K562 (cell line): ENCODE measurements around the gene CWF19L2. TPM values are rescaled to one million over a fixed set of nuclear protein-coding genes. Genes with fewer than 3 reads are reported as not detected.
A peak's percentile ranks its signal among the peaks of the same experiment; 100 is the strongest.

Source experiments
- ATAC-seq: fragments of 200-7000 bp; cut with Tn5 transposase; 3 replicates; pipeline ENCODE4 v1.9.1; 2020; ENCODE audit warnings: moderate library complexity
- BruUV-seq: library from RNA; stranded (reverse); fragments of 400-500 nt; replicated peaks from 2 replicates; lab custom pipeline; 2021; lab: Mats Ljungman, UMichigan
- CTCF ChIA-PET: fragments of 300-600 bp; formaldehyde crosslinking; extraction: SDS; loops from one replicate; lab custom pipeline; 2021; ENCODE audit warnings: low intra/inter-chr PET ratio; lab: Yijun Ruan, JAX
- POLR2A ChIA-PET: fragments of 300-600, 350-650 bp; sonication (Branson Sonifier 250); formaldehyde crosslinking; extraction: SDS; loops from one replicate; lab custom pipeline; 2021; ENCODE audit warnings: antibody characterized with exemption, inconsistent platforms; lab: Yijun Ruan, JAX
- DNase-seq, 4 experiments: peaks; one replicate each; pipeline versions ENCODE4 v3.0.0 to v3.0.0-alpha.2; 2011 to 2018; ENCODE audit warnings: low spot score in 3 of 4, mixed read lengths in 3 of 4; ENCODE audit errors: extremely low read depth in 1 of 4
- FAIRE-seq: peaks from 2 replicates; lab custom pipeline; 2011; peaks lifted over from hg19 to GRCh38; lab: Jason Lieb, UNC
- H2AFZ ChIP-seq: 2 replicates; pipeline ENCODE4 v1.6.0; 2011; ENCODE audit warnings: low read depth, low read length, control low read depth, inconsistent platforms
- H3K27ac ChIP-seq: fragments of 200-600 bp; 3 replicates; pipeline ENCODE4 v1.8.0; 2011; ENCODE audit warnings: low read depth, mild to moderate bottlenecking, control low read depth, inconsistent platforms, low read length, moderate library complexity, mixed read lengths; ENCODE audit errors: extremely low read depth
- H3K27me3 ChIP-seq, 2 experiments: fragments of 300-600 bp in 1 of 2; 2 replicates in 1 of 2; 3 replicates in 1 of 2; pipeline versions ENCODE4 v1.6.0 to v1.8.0; 2011; ENCODE audit warnings: inconsistent platforms in 2 of 2, low read length in 2 of 2, mild to moderate bottlenecking in 1 of 2, mixed read lengths in 1 of 2, moderate library complexity in 1 of 2; ENCODE audit not compliant: control insufficient read depth in 2 of 2, insufficient read depth in 2 of 2
- H3K36me3 ChIP-seq: fragments of 300-600 bp; 3 replicates; pipeline ENCODE4 v1.8.0; 2011; ENCODE audit warnings: mild to moderate bottlenecking, low read length, inconsistent platforms; ENCODE audit not compliant: control insufficient read depth, insufficient read depth
- H3K4me1 ChIP-seq, 2 experiments: fragments of 200-600 bp in 1 of 2; replicated peaks in 1 of 2; 2 replicates in 1 of 2; 3 replicates in 1 of 2; pipeline versions ENCODE4 v1.5.1 to v1.8.0; 2011; ENCODE audit warnings: inconsistent platforms in 2 of 2, low read length in 2 of 2, mild to moderate bottlenecking in 1 of 2, mixed read lengths in 1 of 2, moderate library complexity in 1 of 2; ENCODE audit not compliant: control insufficient read depth in 2 of 2, insufficient read depth in 2 of 2
- H3K4me2 ChIP-seq: 2 replicates; pipeline ENCODE4 v1.6.1; 2011; ENCODE audit warnings: low read length, control low read depth, inconsistent platforms, mixed read lengths; ENCODE audit not compliant: insufficient read depth
- H3K4me3 ChIP-seq: fragments of 200-600 bp; sonication (generic), shearing (Covaris generic); 2 replicates; pipeline ENCODE4 v1.5.1; 2016; ENCODE audit warnings: control low read depth, inconsistent platforms
- H3K79me2 ChIP-seq: fragments of 200-600 bp; 3 replicates; pipeline ENCODE4 v1.8.0; 2011; ENCODE audit warnings: low read length, inconsistent platforms; ENCODE audit not compliant: control insufficient read depth, insufficient read depth
- H3K9ac ChIP-seq, 2 experiments: 2 replicates each; pipeline versions ENCODE4 v1.6.0 to v1.6.1; 2011; ENCODE audit warnings: low read depth in 2 of 2, low read length in 2 of 2, control low read depth in 1 of 2, inconsistent platforms in 1 of 2, mild to moderate bottlenecking in 1 of 2, mixed read lengths in 1 of 2; ENCODE audit not compliant: insufficient read depth in 1 of 2
- H3K9me1 ChIP-seq: one replicate; pipeline ENCODE4 v1.6.0; 2011; ENCODE audit warnings: inconsistent platforms, mild to moderate bottlenecking, low read length, moderate library complexity; ENCODE audit not compliant: control insufficient read depth, insufficient read depth
- H3K9me3 ChIP-seq: replicated peaks from 2 replicates; pipeline ENCODE4 v1.5.1; 2011; ENCODE audit warnings: low read depth, low read length, inconsistent platforms; ENCODE audit not compliant: control insufficient read depth, insufficient read depth
- H4K20me1 ChIP-seq: replicated peaks from 2 replicates; pipeline ENCODE4 v1.6.1; 2011; ENCODE audit warnings: low read length, inconsistent platforms, mixed read lengths; ENCODE audit not compliant: control insufficient read depth, insufficient read depth
- CBFA2T3 ChIP-seq: fragments of 450-650 bp; IDR thresholded peaks from 2 replicates; pipeline ENCODE4 v1.6.1; 2017
- HDAC8 ChIP-seq: fragments of 450-650 bp; IDR thresholded peaks from 2 replicates; pipeline ENCODE4 v1.6.1; 2016; ENCODE audit warnings: mild to moderate bottlenecking, missing genetic modification characterization, moderate library complexity, missing compliant biosample characterization
- IRF9 ChIP-seq: fragments of 450-650 bp; IDR thresholded peaks from 2 replicates; pipeline ENCODE4 v1.6.1; 2016; ENCODE audit warnings: missing biosample characterization, missing genetic modification characterization
- LCOR ChIP-seq: sonication (generic); formaldehyde crosslinking; IDR thresholded peaks from 2 replicates; pipeline ENCODE4 v1.8.0; 2022; ENCODE audit warnings: mild to moderate bottlenecking, missing genetic modification reagents
- NFATC3 ChIP-seq: fragments of 450-650 bp; IDR thresholded peaks from 2 replicates; pipeline ENCODE4 v1.6.1; 2017; ENCODE audit warnings: mild to moderate bottlenecking
- POLR2AphosphoS2 ChIP-seq: IDR thresholded peaks from 2 replicates; pipeline ENCODE4 v1.6.1; 2012; ENCODE audit warnings: low read length, improper control_type of control experiment
- POLR2H ChIP-seq: IDR thresholded peaks from 2 replicates; pipeline ENCODE4 v1.6.1; 2016; ENCODE audit warnings: missing genetic modification characterization, low read depth, mild to moderate bottlenecking, control low read depth, missing compliant biosample characterization, moderate library complexity
- PTTG1 ChIP-seq: fragments of 450-650 bp; IDR thresholded peaks from 2 replicates; pipeline ENCODE4 v1.6.1; 2016; ENCODE audit warnings: low read depth, mild to moderate bottlenecking, missing genetic modification characterization, missing compliant biosample characterization
- TAL1 ChIP-seq: fragments of 450-650 bp; IDR thresholded peaks from 2 replicates; pipeline ENCODE4 v1.6.1; 2016; ENCODE audit warnings: mild to moderate bottlenecking
- WHSC1 ChIP-seq: IDR thresholded peaks from one replicate; pipeline ENCODE4 v1.6.1; 2012; ENCODE audit warnings: low read length, control low read depth, inconsistent platforms
- XRCC4 ChIP-seq: IDR thresholded peaks from one replicate; pipeline ENCODE4 v1.6.1; 2011; ENCODE audit not compliant: insufficient read depth, insufficient read length; ENCODE audit errors: extremely low read depth
- ZBTB12 ChIP-seq: fragments of 250-450 bp; sonication (Bioruptor Pico); IDR thresholded peaks from 2 replicates; pipeline ENCODE4 v1.4.0; 2020
- ZMIZ1 ChIP-seq, 2 experiments: fragments of 150-350 bp in 1 of 2; IDR thresholded peaks; 2 replicates each; pipeline ENCODE4 v1.6.1; 2012 to 2016; ENCODE audit warnings: low read depth in 2 of 2, low read length in 2 of 2, mild to moderate bottlenecking in 1 of 2, moderate library complexity in 1 of 2
- ZNF217 ChIP-seq: sonication (generic); formaldehyde crosslinking; IDR thresholded peaks from 2 replicates; pipeline ENCODE4 v1.8.0; 2022; ENCODE audit warnings: mild to moderate bottlenecking, missing genetic modification reagents
- ZNF316 ChIP-seq: fragments of 450-650 bp; IDR thresholded peaks from 2 replicates; pipeline ENCODE4 v1.6.1; 2016
- WGBS: fragments of 100-300 bp; shearing (Covaris generic); methylation state at CpG from one replicate; pipeline ENCODE4 v1.1.6; 2016; ENCODE audit warnings: low coverage, mixed read lengths; ENCODE audit not compliant: insufficient coverage; ENCODE audit errors: missing lambda C conversion rate; 5-methylcytosine and 5-hydroxymethylcytosine counted together
- in situ Hi-C: fragments of 300-500 bp; cut with MboI; formaldehyde crosslinking; loops from 4 replicates; pipeline ENCODE4 v1.15.0; 2018; ENCODE audit warnings: inconsistent platforms, mixed read lengths
- intact Hi-C: fragments of 100-400 bp; cut with micrococcal nuclease; formaldehyde crosslinking; loops from 2 replicates; pipeline ENCODE4 v1.14.2; 2022
- polyA plus RNA-seq, 8 experiments: library from polyadenylated mRNA; depleted of rRNA in 4 of 8; stranded (reverse) in 5 of 8; unstranded in 3 of 8; fragments of >200 nt; fragmentation: Nextera tagmentation in 2 of 8; fragmentation: Illumina TruSeq in 1 of 8; extraction: Ambion mirVana in 2 of 8; extraction: Trizol in 1 of 8; gene quantifications; 2 replicates each; pipeline versions ENCODE4 v1.2.1 to v1.2.3, GENCODE V29; 2011 to 2014; ENCODE audit warnings: inconsistent platforms in 1 of 8, missing spikeins in 1 of 8
- total RNA-seq, 7 experiments: library from RNA; depleted of rRNA in 6 of 7; stranded (reverse); fragments of >200 nt in 6 of 7; fragmentation: Illumina TruSeq in 2 of 7; extraction: Trizol in 2 of 7; gene quantifications; 2 replicates each; pipeline versions ENCODE4 v1.2.1 to v1.2.3, GENCODE V29; 2011 to 2021; ENCODE audit warnings: low replicate concordance in 1 of 7
- TF ChIP-seq, protein P1 (sequence below): sonication (generic); formaldehyde crosslinking; IDR thresholded peaks from 2 replicates; pipeline ENCODE4 v1.8.1; 2023; ENCODE audit warnings: mild to moderate bottlenecking, missing genetic modification reagents

CWF19L2 gene
- total and polyA plus RNA-seq, 9 of the 15 experiments (the other 6 are each of a cell fraction or from before 2014, with no cell fraction given): 4.7 to 23.3 (median 10.2) TPM

- Histone ChIP-seq H3K9me1 (no peaks in the 10 kb centered on the region), H3K9ac (no peak overlapping the region), H3K4me3 (no peak overlapping the region), H3K4me1 (no peaks in the 10 kb centered on the region), H3K79me2 (no peaks in the 10 kb centered on the region), H4K20me1 (no peaks in the 10 kb centered on the region), H3K36me3 (peaks cover 13% of the 10 kb centered on the region; the same call in 1 of the 3 replicates), H3K4me2 (no peak overlapping the region), H3K9me3 (no peaks in the 10 kb centered on the region), H2AFZ (no peak overlapping the region), H3K27me3 (no peaks in the 10 kb centered on the region), H3K27ac (no peak overlapping the region)
- in situ Hi-C loops (no loop called here), intact Hi-C loops (no loop called here)
- WGBS: 93% methylated on average over 3 of the region's 3 CpGs
- FAIRE-seq (no peak), DNase-seq (no peak), ATAC-seq (no peak)
- BruUV-seq: no TSS peak
- CTCF ChIA-PET: no interaction called here
- POLR2A ChIA-PET: no interaction called here
- no peak for TF ChIP-seq ZNF217 (CRISPR knock-in tag)
- no peak for TF ChIP-seq CBFA2T3
- no peak for TF ChIP-seq LCOR (CRISPR knock-in tag)
- no peak for TF ChIP-seq NFATC3
- TF ChIP-seq IRF9: no peak
- TF ChIP-seq POLR2AphosphoS2: no peak
- TF ChIP-seq TAL1: no peak
- TF ChIP-seq ZBTB12 (CRISPR knock-in tag): no peak
- no peak for TF ChIP-seq XRCC4
- TF ChIP-seq WHSC1: no peak
- TF ChIP-seq ZNF316: peak; percentile 78
- TF ChIP-seq HDAC8 (tag): no peak
- no peak for TF ChIP-seq ZMIZ1 (IDR thresholded peaks at IDR 0.05; ENCODE audit: low read depth in 2 of 2, low read length in 2 of 2)
- TF ChIP-seq, protein P1, sequence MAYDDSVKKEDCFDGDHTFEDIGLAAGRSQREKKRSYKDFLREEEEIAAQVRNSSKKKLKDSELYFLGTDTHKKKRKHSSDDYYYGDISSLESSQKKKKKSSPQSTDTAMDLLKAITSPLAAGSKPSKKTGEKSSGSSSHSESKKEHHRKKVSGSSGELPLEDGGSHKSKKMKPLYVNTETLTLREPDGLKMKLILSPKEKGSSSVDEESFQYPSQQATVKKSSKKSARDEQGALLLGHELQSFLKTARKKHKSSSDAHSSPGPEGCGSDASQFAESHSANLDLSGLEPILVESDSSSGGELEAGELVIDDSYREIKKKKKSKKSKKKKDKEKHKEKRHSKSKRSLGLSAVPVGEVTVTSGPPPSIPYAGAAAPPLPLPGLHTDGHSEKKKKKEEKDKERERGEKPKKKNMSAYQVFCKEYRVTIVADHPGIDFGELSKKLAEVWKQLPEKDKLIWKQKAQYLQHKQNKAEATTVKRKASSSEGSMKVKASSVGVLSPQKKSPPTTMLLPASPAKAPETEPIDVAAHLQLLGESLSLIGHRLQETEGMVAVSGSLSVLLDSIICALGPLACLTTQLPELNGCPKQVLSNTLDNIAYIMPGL (CRISPR knock-in tag): no peak
- no peak for TF ChIP-seq POLR2H (tag)
- no peak for TF ChIP-seq PTTG1 (tag)
Measured at GRCh38 chr11:107385361-107385981, 72.2 kb downstream of the CWF19L2 start.
